Thoracic aorta (tissue), 2 donors: Measurements from ENCODE around the gene WDR26. TPM values are rescaled to one million over a fixed set of nuclear protein-coding genes. Genes with fewer than 3 reads are reported as not detected.

Source experiments
- ATAC-seq: fragments of 150-250 bp; one replicate; pipeline ENCODE4 v1.8.0; 2017; ENCODE audit warnings: low read depth; ENCODE audit not compliant: insufficient number of reproducible peaks, low FRiP score
- DNase-seq: peaks from one replicate; pipeline ENCODE4 v3.0.0-alpha.2; 2020; ENCODE audit warnings: low spot score
- H3K27ac ChIP-seq, 2 donors: fragments of 200-600 bp; sonication (generic); 1 replicate in 1 of 2; 2 replicates in 1 of 2; pipeline ENCODE4 v1.5.1; 2016; ENCODE audit warnings: mild to moderate bottlenecking in 2 of 2, moderate library complexity in 2 of 2
- H3K27me3 ChIP-seq: fragments of 200-600 bp; sonication (generic); replicated peaks from 2 replicates; pipeline ENCODE4 v1.6.0; 2016; ENCODE audit warnings: mild to moderate bottlenecking; ENCODE audit not compliant: insufficient read depth
- H3K36me3 ChIP-seq: fragments of 200-600 bp; sonication (generic); one replicate; pipeline ENCODE4 v1.5.1; 2016
- H3K4me1 ChIP-seq, 2 donors: fragments of 200-600 bp; sonication (generic); 1 replicate in 1 of 2; 2 replicates in 1 of 2; pipeline versions ENCODE4 v1.5.1 to v1.6.0; 2016; ENCODE audit warnings: low read depth in 2 of 2, mild to moderate bottlenecking in 1 of 2; ENCODE audit not compliant: control insufficient read depth in 1 of 2
- H3K4me3 ChIP-seq: fragments of 200-600 bp; sonication (generic); 2 replicates; pipeline ENCODE4 v1.5.1; 2016; ENCODE audit warnings: mild to moderate bottlenecking
- H3K9me3 ChIP-seq: fragments of 200-600 bp; sonication (generic); 2 replicates; pipeline ENCODE4 v1.5.1; 2016
- CTCF ChIP-seq: fragments of 200-600 bp; sonication (generic); IDR thresholded peaks from one replicate; pipeline ENCODE4 v1.5.1; 2019; ENCODE audit warnings: antibody characterized with exemption
- total RNA-seq, 2 donors: library from RNA; depleted of rRNA; stranded (reverse); fragments of >200 nt; gene quantifications; one replicate each; pipeline versions ENCODE4 v1.1.0 to v1.2.3, GENCODE V29; 2016

Gene WDR26
- total RNA-seq, 2 donors from 2014 or later: 71.5 to 85.9 TPM

- DNase-seq: no peak
These were observed 28.4 kb downstream of the WDR26 start for GRCh38 chr1:224406216-224406615.

GRCh38 chr1:224405604-224405970, 29.0 kb downstream of the WDR26 start:
- Histone ChIP-seq H3K27me3 (no peaks in the 10 kb centered on the region), H3K9me3 (no peaks in the 10 kb centered on the region), H3K4me3 (no peak overlapping the region), H3K36me3 (peaks cover 57% of the 10 kb centered on the region), H3K27ac (no peak overlapping the region), H3K4me1 (peaks cover 0 to 19% of the 10 kb centered on the region in 2 donors)
- ATAC-seq (no peak), DNase-seq (no peak)
- TF ChIP-seq CTCF: no peak

More at GRCh38 chr1:224406216-224406615, 28.4 kb downstream of the WDR26 start:
- Histone ChIP-seq H3K4me1 (peaks cover 0 to 19% of the 10 kb centered on the region in 2 donors), H3K27me3 (no peaks in the 10 kb centered on the region), H3K4me3 (no peak overlapping the region), H3K36me3 (peaks cover 53% of the 10 kb centered on the region), H3K27ac (no peak overlapping the region), H3K9me3 (no peaks in the 10 kb centered on the region)
- no peak for TF ChIP-seq CTCF
- no peak for ATAC-seq

GRCh38 chr1:224404916-224405603, 29.5 kb downstream of the WDR26 start:
- ATAC-seq (no peak), DNase-seq (no peak)
- H3K36me3 ChIP-seq: peaks cover 53% of the 10 kb centered on the region
- H3K27me3 ChIP-seq: no peaks in the 10 kb centered on the region
- no peak overlapping the region for H3K27ac ChIP-seq
- no peak overlapping the region for H3K4me3 ChIP-seq
- no peak for TF ChIP-seq CTCF
- no peaks in the 10 kb centered on the region for H3K9me3 ChIP-seq
- H3K4me1 ChIP-seq: peaks cover 0 to 19% of the 10 kb centered on the region in 2 donors

- peaks cover 62% of the 10 kb centered on the region for H3K36me3 ChIP-seq
These were observed 32.0 kb downstream of the WDR26 start for GRCh38 chr1:224402472-224403036.

More at GRCh38 chr1:224402472-224403036, 32.0 kb downstream of the WDR26 start:
- Histone ChIP-seq H3K27ac (no peak overlapping the region), H3K4me3 (no peak overlapping the region), H3K27me3 (no peaks in the 10 kb centered on the region), H3K4me1 (peaks cover 0 to 11% of the 10 kb centered on the region in 2 donors), H3K9me3 (no peaks in the 10 kb centered on the region)
- no peak for DNase-seq
- TF ChIP-seq CTCF: no peak
- no peak for ATAC-seq
